ENCODE results near the gene KIF5B.
"Not testable (repeated sequence)": the region's sequence is repeated elsewhere in the genome, so short reads cannot be mapped to it uniquely, and the experiment has no call there.

Gene KIF5B

GRCh38 chr10:32072025-32072800 is 16.0 kb upstream of the KIF5B start:
- H3K27me3 Mint-ChIP-seq: no peaks in the 10 kb centered on the region
- no peak overlapping the region for H3K4me3 Mint-ChIP-seq
- no peak for DNase-seq
- no peaks in the 10 kb centered on the region for H3K36me3 Mint-ChIP-seq
- no peak for ATAC-seq (replicated peaks)
- no peaks in the 10 kb centered on the region for H3K4me1 Mint-ChIP-seq
- no peaks in the 10 kb centered on the region for H3K9me3 Mint-ChIP-seq
- no peak overlapping the region for H3K27ac Mint-ChIP-seq

- H3K4me3 Mint-ChIP-seq: no peak overlapping the region
- H3K27ac Mint-ChIP-seq: no peak overlapping the region
- ATAC-seq (replicated peaks): no peak
- H3K4me1 Mint-ChIP-seq: no peaks in the 10 kb centered on the region
- H3K36me3 Mint-ChIP-seq: no peaks in the 10 kb centered on the region
- no peak for DNase-seq
- H3K27me3 Mint-ChIP-seq: no peaks in the 10 kb centered on the region
- no peaks in the 10 kb centered on the region for H3K9me3 Mint-ChIP-seq
Observed at GRCh38 chr10:32070645-32071044, 14.4 kb upstream of the KIF5B start.

GRCh38 chr10:32068569-32068968 is 12.3 kb upstream of the KIF5B start:
- H3K36me3 Mint-ChIP-seq: no peaks in the 10 kb centered on the region
- DNase-seq: no peak
- no peak overlapping the region for H3K4me3 Mint-ChIP-seq
- ATAC-seq (replicated peaks): no peak
- H3K9me3 Mint-ChIP-seq: no peaks in the 10 kb centered on the region
- no peaks in the 10 kb centered on the region for H3K4me1 Mint-ChIP-seq
- H3K27me3 Mint-ChIP-seq: no peaks in the 10 kb centered on the region
- peak overlapping the region; percentile 14 for H3K27ac Mint-ChIP-seq

GRCh38 chr10:32067931-32068330 is 11.7 kb upstream of the KIF5B start:
- DNase-seq; H3K4me1 Mint-ChIP-seq; ATAC-seq (replicated peaks); H3K36me3 Mint-ChIP-seq; H3K27me3 Mint-ChIP-seq; H3K9me3 Mint-ChIP-seq; H3K27ac Mint-ChIP-seq: not testable (repeated sequence)
- H3K4me3 Mint-ChIP-seq: peak overlapping the region in 1 of 2 donors; percentile 14

- ATAC-seq (replicated peaks): no peak
- H3K36me3 Mint-ChIP-seq: no peaks in the 10 kb centered on the region
- H3K4me3 Mint-ChIP-seq: no peak overlapping the region
Observed at GRCh38 chr10:32065856-32066255, 9.6 kb upstream of the KIF5B start.

GRCh38 chr10:32061440-32061839 is 5.2 kb upstream of the KIF5B start:
- no peaks in the 10 kb centered on the region for H3K27me3 Mint-ChIP-seq
- H3K27ac Mint-ChIP-seq: no peak overlapping the region
- H3K4me3 Mint-ChIP-seq: no peak overlapping the region
- DNase-seq: no peak
- no peaks in the 10 kb centered on the region for H3K9me3 Mint-ChIP-seq
- no peaks in the 10 kb centered on the region for H3K36me3 Mint-ChIP-seq
- no peak for ATAC-seq (replicated peaks)
- H3K4me1 Mint-ChIP-seq: peaks cover 2 to 10% of the 10 kb centered on the region in 2 donors

More at GRCh38 chr10:32065856-32066255, 9.6 kb upstream of the KIF5B start:
- Mint-ChIP-seq H3K4me1 (peaks cover 0 to 2% of the 10 kb centered on the region in 2 donors), H3K27ac (no peak overlapping the region), H3K27me3 (no peaks in the 10 kb centered on the region), H3K9me3 (no peaks in the 10 kb centered on the region)
- no peak for DNase-seq

- H3K27me3 Mint-ChIP-seq: no peaks in the 10 kb centered on the region
Observed at GRCh38 chr10:32060347-32060746, 4.1 kb upstream of the KIF5B start.

GRCh38 chr10:32059472-32059871 is 3.2 kb upstream of the KIF5B start:
- Mint-ChIP-seq H3K36me3 (peaks cover 8% of the 10 kb centered on the region in 2 donors), H3K4me3 (no peak overlapping the region), H3K27ac (no peak overlapping the region), H3K9me3 (no peaks in the 10 kb centered on the region), H3K4me1 (peaks cover 8 to 15% of the 10 kb centered on the region in 2 donors), H3K27me3 (no peaks in the 10 kb centered on the region)
- DNase-seq (no peak), ATAC-seq (replicated peaks) (no peak)

More at GRCh38 chr10:32060347-32060746, 4.1 kb upstream of the KIF5B start:
- H3K4me1 Mint-ChIP-seq: peaks cover 4 to 12% of the 10 kb centered on the region in 2 donors
- H3K4me3 Mint-ChIP-seq: no peak overlapping the region
- no peak overlapping the region for H3K27ac Mint-ChIP-seq
- DNase-seq (no peak), ATAC-seq (replicated peaks) (no peak)
- H3K9me3 Mint-ChIP-seq: no peaks in the 10 kb centered on the region
- peaks cover 5 to 6% of the 10 kb centered on the region in 2 donors for H3K36me3 Mint-ChIP-seq

- peak overlapping the region; percentile 96 for H3K27ac Mint-ChIP-seq
- ATAC-seq (replicated peaks) (no peak), DNase-seq (no peak)
- H3K4me1 Mint-ChIP-seq: peaks cover 8 to 38% of the 10 kb centered on the region in 2 donors
- H3K27me3 Mint-ChIP-seq: no peaks in the 10 kb centered on the region
- peaks cover 8% of the 10 kb centered on the region in 2 donors for H3K36me3 Mint-ChIP-seq
- H3K4me3 Mint-ChIP-seq: peak overlapping the region; percentile 96 to 98
- H3K9me3 Mint-ChIP-seq: no peaks in the 10 kb centered on the region
Observed at GRCh38 chr10:32057036-32057372, 779 bp upstream of the KIF5B start.

GRCh38 chr10:32055478-32056135 is 618 bp downstream of the KIF5B start:
- peak; percentile 71 to 72 for ATAC-seq (replicated peaks)
- DNase-seq: peak; percentile 59

GRCh38 chr10:32054094-32054493 is 2.1 kb downstream of the KIF5B start:
- ATAC-seq (replicated peaks): no peak
- peak overlapping the region; percentile 96 to 98 for H3K4me3 Mint-ChIP-seq
- peaks cover 14% of the 10 kb centered on the region in 2 donors for H3K36me3 Mint-ChIP-seq
- H3K9me3 Mint-ChIP-seq: no peaks in the 10 kb centered on the region
- H3K27me3 Mint-ChIP-seq: no peaks in the 10 kb centered on the region
- no peak overlapping the region for H3K27ac Mint-ChIP-seq
- H3K4me1 Mint-ChIP-seq: peaks cover 25 to 63% of the 10 kb centered on the region in 2 donors
- DNase-seq: no peak

More at GRCh38 chr10:32055478-32056135, 618 bp downstream of the KIF5B start:
- H3K9me3 Mint-ChIP-seq: no peaks in the 10 kb centered on the region
- H3K27ac Mint-ChIP-seq: peak overlapping the region; percentile 96
- no peaks in the 10 kb centered on the region for H3K27me3 Mint-ChIP-seq
- peak overlapping the region; percentile 96 to 98 for H3K4me3 Mint-ChIP-seq
- peaks cover 8% of the 10 kb centered on the region in 2 donors for H3K36me3 Mint-ChIP-seq
- H3K4me1 Mint-ChIP-seq: peaks cover 14 to 48% of the 10 kb centered on the region in 2 donors

GRCh38 chr10:32053392-32053791 is 2.8 kb downstream of the KIF5B start:
- not testable (repeated sequence) for DNase-seq; ATAC-seq (replicated peaks); H3K9me3 Mint-ChIP-seq; H3K27ac Mint-ChIP-seq; H3K27me3 Mint-ChIP-seq
- H3K4me1 Mint-ChIP-seq: peaks cover 28 to 67% of the 10 kb centered on the region in 2 donors
- H3K36me3 Mint-ChIP-seq: peaks cover 14 to 17% of the 10 kb centered on the region in 2 donors
- H3K4me3 Mint-ChIP-seq: peak overlapping the region; percentile 55 to 61

GRCh38 chr10:32051926-32052325 is 4.3 kb downstream of the KIF5B start:
- DNase-seq (no peak), ATAC-seq (replicated peaks) (no peak)
- Mint-ChIP-seq H3K4me3 (no peak overlapping the region), H3K27ac (no peak overlapping the region), H3K4me1 (peaks cover 34 to 71% of the 10 kb centered on the region in 2 donors), H3K27me3 (no peaks in the 10 kb centered on the region), H3K36me3 (peaks cover 21 to 25% of the 10 kb centered on the region in 2 donors), H3K9me3 (no peaks in the 10 kb centered on the region)

- H3K27ac Mint-ChIP-seq: no peak overlapping the region
Observed at GRCh38 chr10:32050177-32050576, 6.0 kb downstream of the KIF5B start.

GRCh38 chr10:32049113-32049512 is 7.1 kb downstream of the KIF5B start:
- Mint-ChIP-seq H3K4me3 (no peak overlapping the region), H3K36me3 (peaks cover 28 to 38% of the 10 kb centered on the region in 2 donors), H3K27me3 (no peaks in the 10 kb centered on the region), H3K27ac (peak overlapping the region; percentile 57), H3K4me1 (peaks cover 34 to 80% of the 10 kb centered on the region in 2 donors), H3K9me3 (no peaks in the 10 kb centered on the region)
- ATAC-seq (replicated peaks) (no peak), DNase-seq (no peak)

More at GRCh38 chr10:32050177-32050576, 6.0 kb downstream of the KIF5B start:
- ATAC-seq (replicated peaks) (no peak), DNase-seq (no peak)
- no peaks in the 10 kb centered on the region for H3K27me3 Mint-ChIP-seq
- peaks cover 35 to 78% of the 10 kb centered on the region in 2 donors for H3K4me1 Mint-ChIP-seq
- H3K36me3 Mint-ChIP-seq: peaks cover 20 to 30% of the 10 kb centered on the region in 2 donors
- H3K9me3 Mint-ChIP-seq: no peaks in the 10 kb centered on the region
- no peak overlapping the region for H3K4me3 Mint-ChIP-seq
